ENCODE results near the gene PADI4.

PADI4 gene

DNA sequence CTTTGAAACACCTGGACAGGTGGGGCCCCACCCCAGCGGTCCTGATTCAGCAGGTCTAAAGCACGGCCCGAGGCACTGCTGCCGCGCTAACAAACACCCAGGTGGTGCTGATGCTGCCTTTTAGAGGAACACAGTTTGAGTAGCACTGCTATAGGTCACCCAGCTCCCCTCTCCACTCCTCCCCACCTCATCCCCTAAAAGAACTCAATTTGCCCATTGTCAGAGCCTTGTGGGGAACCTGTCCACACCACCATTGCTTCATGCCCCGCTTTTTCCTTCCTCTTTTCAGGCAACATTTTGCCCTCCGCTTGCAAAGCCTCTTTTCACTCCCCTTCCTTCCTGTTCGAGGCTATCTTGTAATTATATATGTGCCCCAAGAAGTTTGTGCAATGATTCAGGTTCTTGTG lies 26.2 kb upstream of the PADI4 start:
- no peak for DNase-seq (ENCODE audit: low read depth)
- TF ChIP-seq, protein P1, sequence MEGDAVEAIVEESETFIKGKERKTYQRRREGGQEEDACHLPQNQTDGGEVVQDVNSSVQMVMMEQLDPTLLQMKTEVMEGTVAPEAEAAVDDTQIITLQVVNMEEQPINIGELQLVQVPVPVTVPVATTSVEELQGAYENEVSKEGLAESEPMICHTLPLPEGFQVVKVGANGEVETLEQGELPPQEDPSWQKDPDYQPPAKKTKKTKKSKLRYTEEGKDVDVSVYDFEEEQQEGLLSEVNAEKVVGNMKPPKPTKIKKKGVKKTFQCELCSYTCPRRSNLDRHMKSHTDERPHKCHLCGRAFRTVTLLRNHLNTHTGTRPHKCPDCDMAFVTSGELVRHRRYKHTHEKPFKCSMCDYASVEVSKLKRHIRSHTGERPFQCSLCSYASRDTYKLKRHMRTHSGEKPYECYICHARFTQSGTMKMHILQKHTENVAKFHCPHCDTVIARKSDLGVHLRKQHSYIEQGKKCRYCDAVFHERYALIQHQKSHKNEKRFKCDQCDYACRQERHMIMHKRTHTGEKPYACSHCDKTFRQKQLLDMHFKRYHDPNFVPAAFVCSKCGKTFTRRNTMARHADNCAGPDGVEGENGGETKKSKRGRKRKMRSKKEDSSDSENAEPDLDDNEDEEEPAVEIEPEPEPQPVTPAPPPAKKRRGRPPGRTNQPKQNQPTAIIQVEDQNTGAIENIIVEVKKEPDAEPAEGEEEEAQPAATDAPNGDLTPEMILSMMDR (IDR thresholded peaks at IDR 0.05; ENCODE audit: control insufficient read depth, extremely low read depth, insufficient read depth), result no peak
- H3K4me3 ChIP-seq (ENCODE audit: low read depth, low read length), result no peak overlapping the region

DNA sequence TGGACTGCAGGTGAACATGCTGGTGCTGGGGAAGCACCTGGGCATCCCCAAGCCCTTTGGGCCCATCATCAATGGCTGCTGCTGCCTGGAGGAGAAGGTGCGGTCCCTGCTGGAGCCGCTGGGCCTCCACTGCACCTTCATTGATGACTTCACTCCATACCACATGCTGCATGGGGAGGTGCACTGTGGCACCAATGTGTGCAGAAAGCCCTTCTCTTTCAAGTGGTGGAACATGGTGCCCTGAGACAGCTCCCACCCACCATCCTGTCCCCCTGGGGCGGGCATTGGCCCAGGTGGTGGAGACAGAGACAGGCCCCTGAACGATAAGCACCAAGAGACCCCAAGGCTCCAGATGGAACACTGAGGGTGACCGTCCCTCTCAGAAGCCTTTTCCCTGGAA lies 25.2 kb upstream of the PADI4 start:
- TF ChIP-seq, protein P1 (IDR thresholded peaks at IDR 0.05; ENCODE audit: control insufficient read depth, extremely low read depth, insufficient read depth), result no peak
- H3K4me3 ChIP-seq (ENCODE audit: low read depth, low read length), result no peak overlapping the region
- DNase-seq (ENCODE audit: low read depth), result no peak

DNA sequence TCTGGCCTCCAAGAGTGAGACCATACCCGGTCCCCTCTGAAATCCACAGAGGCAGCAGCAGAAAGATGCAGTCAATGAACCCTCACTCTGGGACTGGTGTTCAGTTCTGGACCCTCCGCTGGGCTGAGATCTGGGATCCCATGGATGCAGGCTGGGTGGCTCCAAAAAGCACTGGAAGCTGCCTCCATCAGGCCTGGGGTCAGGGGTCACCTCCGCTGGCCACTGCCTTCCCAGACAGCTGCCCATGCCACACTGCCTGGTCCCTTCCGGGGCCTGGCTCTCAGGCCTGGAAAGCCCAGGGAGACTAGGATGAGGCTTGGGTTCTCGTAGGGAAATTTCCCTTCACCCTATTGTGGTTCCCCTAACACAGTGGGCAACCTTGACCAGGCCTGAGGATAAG lies 21.4 kb upstream of the PADI4 start:
- no peak for DNase-seq (ENCODE audit: low read depth)
- H3K4me3 ChIP-seq (ENCODE audit: low read depth, low read length), result no peak overlapping the region
- TF ChIP-seq, protein P1 (IDR thresholded peaks at IDR 0.05; ENCODE audit: control insufficient read depth, extremely low read depth, insufficient read depth), result no peak

DNA sequence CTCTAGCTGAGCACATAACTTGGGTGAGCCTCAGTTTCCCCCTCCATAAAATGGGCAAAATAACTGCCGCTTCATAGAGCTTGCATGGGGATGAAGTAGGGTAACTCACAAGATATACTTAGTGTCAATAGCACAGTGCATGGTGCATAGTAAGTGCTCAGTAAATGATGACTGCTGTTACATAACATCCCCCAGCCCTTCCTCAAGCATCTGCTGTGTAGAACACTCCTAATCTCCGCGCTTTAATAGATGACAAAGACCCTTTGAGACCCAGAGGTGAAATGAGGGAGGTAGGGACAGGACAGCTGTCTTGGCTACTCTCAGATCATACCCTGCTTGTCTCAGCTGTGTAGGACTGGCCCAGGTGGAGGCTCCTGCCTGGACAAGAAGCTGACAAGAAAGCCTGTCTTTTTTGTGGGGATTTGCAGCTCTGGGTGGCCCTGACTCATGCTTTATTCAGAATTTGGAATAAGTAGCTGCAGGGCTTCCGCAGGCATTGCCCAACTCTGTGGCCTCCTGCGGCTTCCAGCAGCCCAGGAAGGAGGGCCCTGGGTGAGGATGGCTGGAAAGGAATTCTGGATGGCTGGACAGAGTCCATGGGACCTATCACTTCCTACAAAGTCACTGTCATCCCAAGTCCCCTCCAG lies 20.7 kb upstream of the PADI4 start:
- no peak for DNase-seq (ENCODE audit: low read depth)
- TF ChIP-seq, protein P1 (IDR thresholded peaks at IDR 0.05; ENCODE audit: control insufficient read depth, extremely low read depth, insufficient read depth), result no peak
- no peak overlapping the region for H3K4me3 ChIP-seq (ENCODE audit: low read depth, low read length)

DNA sequence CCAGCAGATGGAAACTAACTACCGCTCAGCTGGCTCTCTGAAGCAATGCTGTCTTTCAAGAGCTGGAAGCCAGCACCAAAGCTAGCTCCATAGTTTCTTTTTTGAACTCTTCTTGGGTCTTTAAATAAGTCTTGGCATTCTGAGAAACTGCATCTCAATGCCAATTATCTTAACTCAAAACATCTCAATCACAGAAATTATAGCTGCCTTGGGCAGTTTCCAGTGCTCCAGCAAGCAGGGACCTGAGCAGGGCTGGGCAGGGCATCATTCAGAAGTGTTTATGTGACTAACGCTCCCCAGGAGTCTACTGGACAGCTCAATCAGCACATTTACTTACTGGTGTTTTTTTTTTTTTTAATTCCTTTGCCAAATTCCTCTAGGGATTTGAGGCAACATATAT lies 18.3 kb upstream of the PADI4 start:
- TF ChIP-seq, protein P1 (IDR thresholded peaks at IDR 0.05; ENCODE audit: control insufficient read depth, extremely low read depth, insufficient read depth), result no peak
- no peak overlapping the region for H3K4me3 ChIP-seq (ENCODE audit: low read depth, low read length)
- DNase-seq (ENCODE audit: low read depth), result no peak

DNA sequence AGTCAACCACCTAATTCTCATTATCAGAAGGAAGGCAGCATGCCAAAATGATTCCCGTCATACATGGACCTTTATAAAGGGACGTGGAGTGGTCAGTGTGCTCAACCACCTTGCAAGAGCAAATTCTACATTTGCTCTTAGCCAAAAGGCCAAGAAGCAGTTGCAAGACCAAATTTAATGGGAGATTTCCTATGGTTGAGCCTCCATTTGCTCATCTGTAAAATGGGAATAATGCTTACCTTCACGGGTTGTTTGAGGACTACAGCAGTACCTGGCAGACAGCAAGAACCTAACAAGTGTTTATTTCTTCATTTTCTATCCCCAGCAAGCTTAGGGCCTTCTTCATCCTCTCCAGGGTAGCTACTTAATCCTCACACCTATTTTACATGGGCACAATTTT lies 17.4 kb upstream of the PADI4 start:
- H3K4me3 ChIP-seq (ENCODE audit: low read depth, low read length), result no peak overlapping the region
- no peak for DNase-seq (ENCODE audit: low read depth)
- TF ChIP-seq, protein P1 (IDR thresholded peaks at IDR 0.05; ENCODE audit: control insufficient read depth, extremely low read depth, insufficient read depth), result no peak
